ENCODE data around the gene SF3B2.

DNA sequence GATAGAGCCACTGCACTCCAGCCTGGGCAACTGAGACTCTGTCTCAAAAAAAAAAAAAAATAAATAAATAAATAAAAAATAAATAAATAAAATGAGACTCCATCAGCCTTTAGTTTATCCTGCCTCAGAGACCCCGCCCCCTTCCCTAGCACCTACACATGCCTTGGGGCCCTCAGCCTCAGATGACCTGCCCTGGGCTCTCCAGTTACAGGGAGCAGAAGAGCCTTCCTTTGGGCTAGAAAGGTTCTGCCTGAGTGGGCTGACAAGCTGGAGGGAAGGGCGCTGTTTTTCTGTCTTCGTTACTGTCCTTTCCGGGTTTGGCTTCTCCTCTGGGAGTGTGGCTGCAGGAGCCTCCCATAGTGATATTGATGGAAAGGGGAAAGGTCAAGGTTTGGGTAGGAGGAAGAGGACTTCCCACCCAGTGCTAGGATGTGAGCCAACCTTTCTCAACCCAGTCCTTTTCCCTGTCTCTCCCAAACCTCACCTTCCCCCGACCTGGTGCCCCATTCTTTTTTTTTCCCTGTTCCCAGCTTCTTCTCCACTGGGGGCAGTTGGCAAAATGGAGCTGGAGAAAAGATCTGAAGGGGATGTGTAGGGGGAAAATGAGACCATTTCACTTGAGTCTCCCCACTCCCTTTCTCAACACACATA is 1.5 kb upstream of the SF3B2 start:
- TF ChIP-seq EGR1 (IDR thresholded peaks at IDR 0.05; ENCODE audit: low read depth in 2 of 2) (no peak), HNF4G (IDR thresholded peaks at IDR 0.05) (no peak), CTCF (IDR thresholded peaks at IDR 0.05; ENCODE audit: low read depth, low read length, missing input control) (no peak), ZBTB33 (IDR thresholded peaks at IDR 0.05) (no peak)

Measured in liver (tissue), 3 donors.